HG03066 (cell line): Measurements from ENCODE around the gene KCNJ6.

ENCODE experiments used
- ATAC-seq: cut with Tn5 transposase; IDR thresholded peaks from one replicate; pipeline ENCODE4 v1.9.1; 2021; ENCODE audit warnings: low read depth; ENCODE audit not compliant: unreplicated experiment

Gene KCNJ6

GRCh38 chr21:37827913-37828312 is 88.3 kb downstream of the KCNJ6 start:
- no peak for ATAC-seq

- ATAC-seq: no peak
These were observed 94.3 kb downstream of the KCNJ6 start for GRCh38 chr21:37821786-37822450.

- no peak for ATAC-seq
These were observed 95.2 kb downstream of the KCNJ6 start for GRCh38 chr21:37821092-37821491.

GRCh38 chr21:37819372-37819771 is 96.9 kb downstream of the KCNJ6 start:
- no peak for ATAC-seq

GRCh38 chr21:37817242-37817641 is 99.0 kb downstream of the KCNJ6 start:
- no peak for ATAC-seq

GRCh38 chr21:37815893-37816292 is 100.4 kb downstream of the KCNJ6 start:
- no peak for ATAC-seq

GRCh38 chr21:37811711-37812110 is 104.5 kb downstream of the KCNJ6 start:
- ATAC-seq: no peak

- ATAC-seq: no peak
These were observed 108.0 kb downstream of the KCNJ6 start for GRCh38 chr21:37808261-37808660.

GRCh38 chr21:37805266-37805665 is 111.0 kb downstream of the KCNJ6 start:
- ATAC-seq: no peak

- no peak for ATAC-seq
These were observed 112.3 kb downstream of the KCNJ6 start for GRCh38 chr21:37804001-37804400.

- ATAC-seq: no peak
These were observed 113.1 kb downstream of the KCNJ6 start for GRCh38 chr21:37803101-37803651.

GRCh38 chr21:37800456-37801061 is 115.7 kb downstream of the KCNJ6 start:
- ATAC-seq: no peak

- ATAC-seq: no peak
These were observed 116.2 kb downstream of the KCNJ6 start for GRCh38 chr21:37800057-37800455.

- no peak for ATAC-seq
These were observed 116.8 kb downstream of the KCNJ6 start for GRCh38 chr21:37799211-37800056.

GRCh38 chr21:37797403-37797802 is 118.9 kb downstream of the KCNJ6 start:
- ATAC-seq: no peak

GRCh38 chr21:37796011-37796410 is 120.2 kb downstream of the KCNJ6 start:
- ATAC-seq: no peak

- no peak for ATAC-seq
These were observed 122.6 kb downstream of the KCNJ6 start for GRCh38 chr21:37793660-37794059.

- no peak for ATAC-seq
These were observed 124.2 kb downstream of the KCNJ6 start for GRCh38 chr21:37792046-37792445.

- ATAC-seq: no peak
These were observed 125.4 kb downstream of the KCNJ6 start for GRCh38 chr21:37790905-37791304.

GRCh38 chr21:37788503-37788902 is 127.8 kb downstream of the KCNJ6 start:
- ATAC-seq: no peak

GRCh38 chr21:37787456-37787855 is 128.8 kb downstream of the KCNJ6 start:
- ATAC-seq: no peak
